ENCODE measurements around the gene ZKSCAN1.
"Not testable (repeated sequence)": the region's sequence is repeated elsewhere in the genome, so short reads cannot be mapped to it uniquely, and the experiment has no call there.

ZKSCAN1 gene

DNA sequence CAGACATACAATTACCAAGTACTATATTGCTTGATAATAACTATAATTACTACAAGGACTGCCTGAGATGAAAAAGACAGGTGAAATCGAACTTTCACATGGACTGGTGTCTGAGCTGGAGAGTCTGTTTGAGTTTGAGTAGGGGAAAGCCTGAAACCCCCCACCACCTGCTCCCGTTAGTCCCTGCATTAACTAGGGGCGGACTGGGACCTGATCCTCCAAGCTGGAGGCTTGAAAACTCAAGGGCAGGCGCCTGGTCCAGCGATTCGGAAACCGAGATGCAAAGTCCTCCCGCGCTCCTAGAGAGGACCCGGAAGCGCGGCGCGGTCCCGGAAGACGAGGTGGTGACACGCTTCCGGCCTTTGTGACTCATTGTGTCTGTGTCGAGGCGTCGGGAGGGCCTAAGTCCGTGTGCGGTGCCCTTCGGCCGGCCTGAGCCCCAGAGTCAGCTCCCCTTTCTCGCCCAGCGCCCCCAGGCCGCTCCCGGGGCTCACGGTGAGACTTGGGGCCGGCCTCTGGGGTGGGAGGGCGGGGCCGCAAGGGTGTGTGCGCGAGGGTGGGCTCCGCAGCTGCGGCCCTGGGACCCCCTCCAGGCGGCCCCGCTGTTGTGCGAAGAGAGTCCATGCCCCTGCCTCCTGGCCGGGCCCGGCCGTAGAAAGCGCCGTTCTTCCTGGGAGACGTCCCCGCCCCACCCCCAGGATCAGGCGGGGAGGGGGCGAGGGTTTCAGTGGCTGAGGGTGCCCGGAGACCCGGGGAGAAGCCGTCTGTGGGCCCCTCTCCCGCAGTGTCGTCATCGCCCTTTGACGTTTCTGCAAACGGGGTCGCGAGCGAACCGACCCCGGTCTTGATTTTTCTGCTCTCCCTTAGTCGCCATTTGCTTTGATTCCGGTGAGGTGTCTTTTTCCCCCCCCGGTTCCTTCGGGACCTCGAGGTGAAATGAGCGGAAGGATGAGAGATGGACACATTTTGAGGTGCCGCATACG is at the start of gene ZKSCAN1:
ZKSCAN1 (plus strand) TSS at position 365 of the 983 bp plus-strand sequence. CDS start 7,911 bp downstream, outside the sequence.
- peak; percentile 93 for DNase-seq (ENCODE audit: low read depth)

- no peak for DNase-seq (ENCODE audit: low read depth)
Observed at GRCh38 chr7:99969298-99969697, 46.1 kb upstream of the ZKSCAN1 start.

DNA sequence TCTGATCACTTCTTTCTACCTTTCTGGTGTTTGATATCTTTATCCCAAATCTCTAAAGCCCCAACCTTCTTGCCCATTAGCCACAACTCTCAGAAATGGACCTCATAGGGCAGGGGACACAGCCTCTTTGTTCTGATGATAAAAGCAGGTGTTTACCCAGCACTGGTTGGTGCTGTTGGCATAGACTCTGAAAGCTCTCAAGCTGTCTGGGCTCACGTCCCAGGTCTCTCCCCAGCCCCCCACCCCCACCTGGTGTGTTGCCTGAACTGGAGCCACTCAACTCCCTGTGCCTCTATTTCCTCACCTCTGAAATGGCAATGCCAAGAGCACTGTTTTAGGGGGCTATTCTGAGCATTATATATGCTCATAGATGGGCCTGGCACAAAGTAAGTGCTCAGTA is 45.6 kb upstream of the ZKSCAN1 start:
- DNase-seq (ENCODE audit: low read depth), result not testable (repeated sequence)

DNA sequence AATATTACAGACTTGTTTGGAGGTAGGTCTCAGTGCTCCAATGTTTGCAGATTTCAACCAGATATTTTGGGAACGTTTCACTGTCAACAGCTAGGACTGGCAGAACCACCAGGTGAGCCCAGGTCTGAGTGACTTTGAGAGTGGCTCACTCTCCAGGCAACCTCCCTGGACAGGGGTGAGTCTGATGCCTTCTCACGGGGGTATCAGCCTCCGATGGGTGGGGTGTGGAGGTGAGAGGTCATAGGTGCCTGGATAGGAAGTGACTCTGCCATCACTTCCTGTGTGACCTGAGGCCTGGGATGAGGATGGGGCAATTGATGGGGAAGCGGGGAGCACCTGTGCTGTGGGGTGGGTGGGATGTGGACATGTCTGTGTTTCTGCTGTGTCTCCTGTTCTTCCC is 44.2 kb upstream of the ZKSCAN1 start:
- DNase-seq (ENCODE audit: low read depth), result no peak

DNA sequence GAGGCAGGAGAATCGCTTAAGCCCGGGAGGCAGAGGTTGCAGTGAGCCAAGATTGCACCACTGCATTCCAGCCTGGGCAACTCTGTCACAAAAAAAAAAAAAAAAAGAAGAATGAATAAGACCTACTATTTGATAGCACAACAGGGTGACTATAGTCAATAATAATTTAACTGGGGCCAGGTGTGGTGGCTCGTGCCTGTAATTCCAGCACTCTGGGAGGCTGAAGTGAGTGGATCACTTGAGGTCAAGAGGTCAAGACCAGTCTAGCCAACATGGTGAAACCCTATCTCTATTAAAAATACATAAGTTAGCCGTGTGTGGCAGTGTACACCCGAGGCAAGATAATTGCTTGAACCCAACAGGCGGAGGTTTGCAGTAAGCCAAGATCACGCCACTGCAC is 41.6 kb upstream of the ZKSCAN1 start:
- DNase-seq (ENCODE audit: low read depth), result not testable (repeated sequence)

- DNase-seq (ENCODE audit: low read depth), result no peak
Observed at GRCh38 chr7:99974681-99975080, 40.7 kb upstream of the ZKSCAN1 start.

DNA sequence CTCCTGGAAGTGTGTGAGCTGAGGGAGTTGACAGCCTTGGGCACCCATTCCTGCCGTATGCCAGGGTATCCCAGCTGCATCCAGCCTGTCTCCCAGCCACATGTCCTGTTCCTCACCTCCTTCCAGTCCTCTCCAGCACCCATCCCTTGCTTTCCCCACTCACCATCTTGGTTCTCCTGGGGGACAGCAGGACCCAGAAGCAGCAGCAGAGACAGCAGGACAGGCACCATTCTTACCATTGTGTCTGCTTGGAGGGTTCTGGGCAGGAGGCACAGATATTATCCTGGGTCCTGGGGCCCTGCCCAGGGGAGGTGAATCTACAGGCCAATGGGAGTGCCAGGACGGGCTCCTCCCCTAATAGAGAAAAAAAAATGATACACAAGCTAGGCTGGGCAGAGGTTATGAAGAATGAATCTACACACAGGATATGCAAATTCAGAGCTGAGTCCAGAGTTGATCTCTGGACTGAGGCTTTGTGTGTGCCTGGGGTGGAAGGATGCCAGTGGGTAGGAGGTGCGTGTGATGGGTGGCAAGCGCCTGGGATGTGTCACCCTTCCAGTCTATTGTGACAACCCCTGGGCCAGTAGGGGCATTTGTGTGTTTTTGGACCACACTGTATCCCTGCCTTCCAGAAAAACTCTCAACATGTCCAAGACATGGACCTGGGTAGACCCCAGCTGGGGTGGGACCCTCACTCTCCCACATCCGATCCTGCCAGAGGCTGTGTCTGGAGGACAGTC is 39.4 kb upstream of the ZKSCAN1 start, which contains the start of gene AZGP1:
AZGP1 (minus strand) TSS at position 250 of the 740 bp plus-strand sequence; CDS start at position 239, 11 bp downstream.
- DNase-seq (ENCODE audit: low read depth), result no peak

DNA sequence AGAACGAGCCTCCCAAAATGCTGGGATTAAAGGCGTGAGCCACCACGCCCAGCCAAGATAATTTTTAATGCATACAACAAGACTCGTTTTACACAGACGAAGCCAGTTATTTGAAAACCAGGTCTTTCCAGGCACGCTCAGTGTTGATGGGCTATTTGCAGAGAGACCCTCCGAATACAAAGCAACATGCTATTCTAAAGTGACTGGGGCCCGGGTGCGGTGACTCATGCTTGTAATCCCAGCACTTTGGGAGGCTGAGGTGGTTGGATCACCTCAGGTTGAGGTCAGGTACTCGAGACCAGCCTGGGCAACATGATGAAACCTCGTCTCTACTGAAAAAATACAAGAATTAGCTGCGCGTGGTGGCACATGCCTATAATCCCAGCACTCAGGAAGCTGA is 38.8 kb upstream of the ZKSCAN1 start:
- DNase-seq (ENCODE audit: low read depth), result no peak

GRCh38 chr7:99979814-99980225 is 35.6 kb upstream of the ZKSCAN1 start:
- not testable (repeated sequence) for DNase-seq (ENCODE audit: low read depth)

DNA sequence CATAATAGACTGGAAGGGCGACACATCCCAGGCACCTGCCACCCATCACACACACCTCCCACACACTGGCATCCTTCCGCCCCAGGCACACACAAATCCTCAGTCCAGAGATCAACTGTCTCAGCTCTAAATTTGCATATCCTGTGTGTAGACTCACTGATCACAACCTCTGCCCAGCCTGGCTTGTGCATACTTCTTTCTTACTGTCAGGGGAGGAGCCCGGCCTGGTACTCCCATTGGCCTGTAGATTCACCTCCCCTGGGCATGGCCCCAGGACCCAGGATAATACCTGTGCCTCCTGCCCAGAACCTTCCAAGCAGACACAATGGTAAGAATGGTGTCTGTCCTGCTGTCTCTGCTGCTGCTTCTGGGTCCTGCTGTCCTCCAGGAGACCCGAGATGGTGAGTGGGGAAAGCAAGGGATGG is 34.9 kb upstream of the ZKSCAN1 start:
- DNase-seq (ENCODE audit: low read depth), result not testable (repeated sequence)

- not testable (repeated sequence) for DNase-seq (ENCODE audit: low read depth)
Observed at GRCh38 chr7:99981066-99981465, 34.3 kb upstream of the ZKSCAN1 start.

DNA sequence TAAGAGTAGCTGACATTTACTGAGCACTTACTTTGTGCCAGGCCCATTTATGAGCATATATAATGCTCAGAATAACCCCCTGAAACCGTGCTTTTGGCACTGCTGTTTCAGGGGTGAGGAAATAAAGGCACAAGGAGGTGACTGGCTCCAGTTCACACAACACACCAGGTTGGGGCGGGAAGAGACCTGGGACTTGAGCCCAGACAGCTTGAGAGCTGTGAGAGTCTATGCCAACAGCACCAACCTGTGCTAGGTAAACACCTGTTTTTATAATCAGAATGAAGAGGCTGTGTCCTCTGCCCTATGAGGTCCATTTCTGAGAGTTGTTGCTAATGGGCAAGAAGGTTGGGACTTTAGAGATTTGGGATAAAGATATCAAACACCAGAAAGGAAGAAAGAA is 30.8 kb upstream of the ZKSCAN1 start:
- no peak for DNase-seq (ENCODE audit: low read depth)

- not testable (repeated sequence) for DNase-seq (ENCODE audit: low read depth)
Observed at GRCh38 chr7:99987306-99987705, 28.1 kb upstream of the ZKSCAN1 start.

- DNase-seq (ENCODE audit: low read depth), result no peak
Observed at GRCh38 chr7:99987846-99988245, 27.6 kb upstream of the ZKSCAN1 start.

DNA sequence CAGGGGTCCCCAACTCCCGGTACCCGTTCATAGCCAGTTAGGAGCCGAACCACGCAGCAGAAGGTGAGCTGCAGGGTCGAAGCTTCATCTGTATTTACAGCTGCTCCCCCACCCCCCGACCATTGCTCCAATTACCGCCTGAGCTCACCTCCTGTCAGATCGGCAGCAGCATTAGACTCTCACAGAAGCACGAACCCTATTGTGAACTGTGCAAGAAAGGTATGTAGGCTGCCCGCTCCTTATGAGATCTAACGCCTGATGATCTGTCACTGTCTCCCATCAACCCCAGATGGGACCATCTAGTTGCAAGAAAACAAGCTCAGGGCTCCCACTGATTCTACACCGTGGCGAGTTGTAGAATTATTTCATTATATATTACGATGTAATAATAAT is 24.9 kb upstream of the ZKSCAN1 start:
- no peak for DNase-seq (ENCODE audit: low read depth)

DNA sequence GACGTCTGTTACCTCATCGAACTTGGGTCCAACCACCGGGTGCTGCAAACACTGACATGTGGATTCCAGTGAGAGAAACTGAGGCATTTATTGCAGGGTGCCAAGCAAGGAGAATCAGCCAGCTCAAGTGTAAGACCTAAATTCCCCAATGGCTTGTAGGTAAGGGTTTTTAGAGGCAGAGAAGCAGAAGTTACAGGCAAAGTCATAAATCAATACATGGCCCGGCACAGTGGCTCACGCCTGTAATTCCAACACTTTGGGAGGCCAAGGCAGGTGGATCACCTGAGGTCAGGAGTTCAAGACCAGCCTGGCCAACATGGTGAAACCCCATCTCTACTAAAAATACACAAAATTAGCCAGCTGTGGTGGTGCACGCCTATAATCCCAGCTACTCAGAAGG is 23.9 kb upstream of the ZKSCAN1 start:
- DNase-seq (ENCODE audit: low read depth), result not testable (repeated sequence)

DNA sequence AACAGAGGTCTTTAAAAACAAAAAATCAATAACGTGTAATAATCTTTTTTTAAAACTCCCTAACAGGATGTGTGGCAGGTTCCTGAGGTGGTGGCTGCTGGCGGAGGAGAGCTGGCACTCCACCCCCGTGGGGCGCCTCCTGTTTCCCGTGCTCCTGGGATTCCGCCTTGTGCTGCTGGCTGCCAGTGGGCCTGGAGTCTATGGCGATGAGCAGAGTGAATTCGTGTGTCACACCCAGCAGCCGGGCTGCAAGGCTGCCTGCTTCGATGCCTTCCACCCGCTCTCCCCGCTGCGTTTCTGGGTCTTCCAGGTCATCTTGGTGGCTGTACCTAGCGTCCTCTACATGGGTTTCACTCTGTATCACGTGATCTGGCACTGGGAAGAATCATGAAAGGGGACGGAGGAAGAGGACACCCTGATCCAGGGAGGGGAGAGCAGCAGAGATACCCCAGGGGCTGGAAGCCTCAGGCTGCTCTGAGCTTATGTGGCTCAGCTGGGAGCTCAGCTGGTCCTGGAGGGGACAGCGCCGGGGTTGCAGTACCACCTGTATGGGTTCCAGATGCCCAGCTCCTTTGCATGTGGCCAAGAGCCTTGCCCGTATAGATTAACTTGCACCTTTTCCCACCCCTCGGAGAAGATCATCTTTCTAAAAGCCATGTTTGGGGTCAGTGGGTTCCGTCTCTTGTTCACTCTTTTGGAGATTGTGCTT is 22.9 kb upstream of the ZKSCAN1 start:
- DNase-seq (ENCODE audit: low read depth), result no peak

DNA sequence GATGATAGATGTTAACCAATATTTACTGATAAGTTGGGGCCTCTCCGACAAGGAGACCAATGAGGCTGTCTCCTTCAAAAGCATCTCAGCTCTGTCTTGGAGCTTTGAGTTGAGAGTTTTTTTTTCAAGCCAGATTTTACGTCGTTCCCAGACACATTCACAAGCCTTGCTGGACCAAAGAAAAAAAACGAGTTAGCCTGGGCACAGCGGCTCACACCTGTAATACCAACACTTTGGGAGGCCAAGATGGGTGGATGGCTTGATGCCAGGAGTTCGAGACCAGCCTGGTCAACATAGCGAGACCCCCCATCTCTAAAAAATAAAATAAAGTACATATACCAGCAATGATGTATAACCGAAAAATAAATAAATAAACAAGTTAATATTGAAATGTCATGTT is 20.6 kb upstream of the ZKSCAN1 start:
- no peak for DNase-seq (ENCODE audit: low read depth)

- DNase-seq (ENCODE audit: low read depth), result no peak
Observed at GRCh38 chr7:99996755-99997544, 18.4 kb upstream of the ZKSCAN1 start.

DNA sequence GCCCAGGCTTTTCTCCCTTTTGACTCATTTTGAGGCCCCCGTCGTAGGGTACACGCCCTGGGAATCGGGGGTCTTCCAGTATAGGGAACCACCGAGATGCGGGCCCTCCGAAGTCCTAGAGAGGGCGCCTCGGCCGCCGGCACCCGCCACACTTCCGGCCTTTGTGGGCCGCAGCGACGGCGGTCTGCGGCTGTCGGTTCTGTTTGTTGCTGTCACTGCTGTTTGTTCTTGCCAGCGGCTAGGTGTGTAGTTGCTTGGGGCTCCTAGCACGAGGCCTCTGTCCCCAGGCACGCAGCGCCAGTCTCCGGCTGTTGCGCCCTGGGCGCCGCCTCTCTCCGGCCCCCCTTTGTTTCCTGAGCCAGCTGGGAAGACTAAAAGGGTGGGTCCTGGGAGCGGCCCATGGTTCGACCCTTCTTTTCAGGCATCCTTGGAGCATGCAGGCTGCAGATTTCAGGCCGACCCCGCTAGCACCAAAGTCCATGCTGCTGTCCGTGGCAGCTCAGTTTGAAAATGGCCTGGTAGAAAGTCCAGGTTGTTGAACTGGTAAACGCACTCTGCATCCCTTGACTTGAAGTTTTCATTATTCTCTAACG is 17.8 kb upstream of the ZKSCAN1 start:
- DNase-seq (ENCODE audit: low read depth), result peak; percentile 32

DNA sequence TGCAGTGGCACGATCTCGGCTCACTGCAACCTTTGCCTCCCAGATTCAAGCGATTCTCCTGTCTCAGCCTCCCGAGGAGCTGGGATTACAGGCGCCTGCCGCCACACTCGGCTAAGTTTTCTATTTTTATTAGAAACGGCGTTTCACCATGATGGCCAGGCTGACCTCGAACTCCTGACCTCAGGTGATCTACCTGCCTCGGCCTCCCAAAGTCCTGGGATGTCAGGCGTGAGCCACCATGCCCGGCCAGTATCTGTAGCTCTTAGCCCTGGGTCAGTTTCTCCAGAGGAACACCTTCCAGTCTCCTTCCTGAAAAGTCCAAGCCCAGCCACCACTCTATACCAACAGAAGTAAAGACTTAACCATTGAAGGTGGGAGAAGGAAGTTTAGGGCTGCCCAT is 15.2 kb upstream of the ZKSCAN1 start:
- DNase-seq (ENCODE audit: low read depth), result no peak

Measured in iris pigment epithelial cell (primary cell).